Heart left ventricle (tissue), 13 donors: Measurements from ENCODE around the gene CFAP69.

Experiments used
- POLR2A ChIP-seq, 2 donors: fragments of 450-650 bp; IDR thresholded peaks; one replicate each; pipeline ENCODE4 v1.6.1; 2017; ENCODE audit warnings: antibody characterized with exemption in 2 of 2, mild to moderate bottlenecking in 2 of 2, moderate library complexity in 2 of 2
- TF ChIP-seq, protein P1 (sequence below), 12 donors: fragments of 200-600 bp; sonication (generic) in 4 of 12; IDR thresholded peaks; one replicate each; pipeline versions ENCODE4 v1.5.0 to v1.8.0; 2018 to 2022; ENCODE audit warnings: antibody characterized with exemption in 12 of 12, mild to moderate bottlenecking in 5 of 12
- donor health status: ischemic (EF 13 %, LVEDD 7.1; RV severe dilation, severe dysfunction).
- donor health status: DM: no; HTN: yes; CAD: no.
- donor health status: DM: no; HTN: no; CAD: no.
- donor health status: ischemic (EF 25% LVEDD 6.9; RV normal size, moderate dysfunction).
- donor health status: ischemic (EF 25% LVEDD 5.7; RV mildly dilated, moderate dysfunction).
- donor health status: ischemic (EF 35%, LVEDD 5.7; RV mildly dilated, moderate dysfunction).
- donor health status: nonischemic (EF 11% LVEDD 7.7; RV severe dilation, severe dysfunction).
- donor health status: DM: yes; HTN: yes; CAD: no.
- donor health status: PGD.
- donor health status: ischemic (EF 29% LVEDD 5.4; RV normal size, mild dysfunction).
- donor health status: nonischemic (EF 23%, LVEDD 6.1; RV moderate dilation, normal function).

DNA sequence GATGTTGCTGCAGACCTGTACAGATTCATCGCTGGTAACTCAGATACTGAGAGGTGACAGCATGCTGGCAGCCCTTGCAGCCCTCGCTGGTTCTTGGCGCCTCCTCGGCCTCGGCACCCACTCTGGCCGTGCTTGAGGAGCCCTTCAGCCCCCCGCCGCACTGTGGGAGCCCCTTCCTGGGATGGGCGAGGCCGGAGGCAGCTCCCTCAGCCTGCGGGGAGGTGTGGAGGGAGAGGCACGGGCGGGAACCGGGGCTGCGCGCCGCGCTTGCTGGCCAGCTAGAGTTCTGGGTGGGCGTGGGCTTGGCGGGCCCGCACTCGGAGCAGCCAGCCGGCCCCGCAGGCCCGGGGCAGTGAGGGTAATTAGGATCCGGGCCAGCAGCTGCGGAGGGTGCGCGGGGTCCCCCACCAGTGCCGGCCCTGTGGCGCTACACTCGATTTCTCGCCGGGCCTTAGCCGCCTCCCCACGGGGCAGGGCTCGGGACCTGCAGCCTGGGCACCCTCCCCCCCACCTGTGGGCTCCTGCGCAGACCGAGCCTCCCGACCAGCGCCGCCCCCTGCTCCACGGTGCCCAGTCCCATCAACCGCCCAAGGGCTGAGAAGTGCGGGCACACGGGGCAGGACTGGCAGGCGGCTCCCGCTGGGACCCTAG is 89.3 kb downstream of the CFAP69 start:
- TF ChIP-seq, protein P1, sequence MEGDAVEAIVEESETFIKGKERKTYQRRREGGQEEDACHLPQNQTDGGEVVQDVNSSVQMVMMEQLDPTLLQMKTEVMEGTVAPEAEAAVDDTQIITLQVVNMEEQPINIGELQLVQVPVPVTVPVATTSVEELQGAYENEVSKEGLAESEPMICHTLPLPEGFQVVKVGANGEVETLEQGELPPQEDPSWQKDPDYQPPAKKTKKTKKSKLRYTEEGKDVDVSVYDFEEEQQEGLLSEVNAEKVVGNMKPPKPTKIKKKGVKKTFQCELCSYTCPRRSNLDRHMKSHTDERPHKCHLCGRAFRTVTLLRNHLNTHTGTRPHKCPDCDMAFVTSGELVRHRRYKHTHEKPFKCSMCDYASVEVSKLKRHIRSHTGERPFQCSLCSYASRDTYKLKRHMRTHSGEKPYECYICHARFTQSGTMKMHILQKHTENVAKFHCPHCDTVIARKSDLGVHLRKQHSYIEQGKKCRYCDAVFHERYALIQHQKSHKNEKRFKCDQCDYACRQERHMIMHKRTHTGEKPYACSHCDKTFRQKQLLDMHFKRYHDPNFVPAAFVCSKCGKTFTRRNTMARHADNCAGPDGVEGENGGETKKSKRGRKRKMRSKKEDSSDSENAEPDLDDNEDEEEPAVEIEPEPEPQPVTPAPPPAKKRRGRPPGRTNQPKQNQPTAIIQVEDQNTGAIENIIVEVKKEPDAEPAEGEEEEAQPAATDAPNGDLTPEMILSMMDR (IDR thresholded peaks at IDR 0.05): no peak
- TF ChIP-seq POLR2A (IDR thresholded peaks at IDR 0.05): no peak
